HG03469 (cell line): ENCODE measurements around the gene SUSD4.
"Not testable (repeated sequence)": the region's sequence is repeated elsewhere in the genome, so short reads cannot be mapped to it uniquely, and the experiment has no call there.

Source experiments
- ATAC-seq: cut with Tn5 transposase; IDR thresholded peaks from one replicate; pipeline ENCODE4 v1.9.1; 2021; ENCODE audit warnings: mild to moderate bottlenecking, moderate library complexity, moderate number of reproducible peaks; ENCODE audit not compliant: unreplicated experiment

Gene SUSD4, protein sequence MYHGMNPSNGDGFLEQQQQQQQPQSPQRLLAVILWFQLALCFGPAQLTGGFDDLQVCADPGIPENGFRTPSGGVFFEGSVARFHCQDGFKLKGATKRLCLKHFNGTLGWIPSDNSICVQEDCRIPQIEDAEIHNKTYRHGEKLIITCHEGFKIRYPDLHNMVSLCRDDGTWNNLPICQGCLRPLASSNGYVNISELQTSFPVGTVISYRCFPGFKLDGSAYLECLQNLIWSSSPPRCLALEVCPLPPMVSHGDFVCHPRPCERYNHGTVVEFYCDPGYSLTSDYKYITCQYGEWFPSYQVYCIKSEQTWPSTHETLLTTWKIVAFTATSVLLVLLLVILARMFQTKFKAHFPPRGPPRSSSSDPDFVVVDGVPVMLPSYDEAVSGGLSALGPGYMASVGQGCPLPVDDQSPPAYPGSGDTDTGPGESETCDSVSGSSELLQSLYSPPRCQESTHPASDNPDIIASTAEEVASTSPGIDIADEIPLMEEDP

DNA sequence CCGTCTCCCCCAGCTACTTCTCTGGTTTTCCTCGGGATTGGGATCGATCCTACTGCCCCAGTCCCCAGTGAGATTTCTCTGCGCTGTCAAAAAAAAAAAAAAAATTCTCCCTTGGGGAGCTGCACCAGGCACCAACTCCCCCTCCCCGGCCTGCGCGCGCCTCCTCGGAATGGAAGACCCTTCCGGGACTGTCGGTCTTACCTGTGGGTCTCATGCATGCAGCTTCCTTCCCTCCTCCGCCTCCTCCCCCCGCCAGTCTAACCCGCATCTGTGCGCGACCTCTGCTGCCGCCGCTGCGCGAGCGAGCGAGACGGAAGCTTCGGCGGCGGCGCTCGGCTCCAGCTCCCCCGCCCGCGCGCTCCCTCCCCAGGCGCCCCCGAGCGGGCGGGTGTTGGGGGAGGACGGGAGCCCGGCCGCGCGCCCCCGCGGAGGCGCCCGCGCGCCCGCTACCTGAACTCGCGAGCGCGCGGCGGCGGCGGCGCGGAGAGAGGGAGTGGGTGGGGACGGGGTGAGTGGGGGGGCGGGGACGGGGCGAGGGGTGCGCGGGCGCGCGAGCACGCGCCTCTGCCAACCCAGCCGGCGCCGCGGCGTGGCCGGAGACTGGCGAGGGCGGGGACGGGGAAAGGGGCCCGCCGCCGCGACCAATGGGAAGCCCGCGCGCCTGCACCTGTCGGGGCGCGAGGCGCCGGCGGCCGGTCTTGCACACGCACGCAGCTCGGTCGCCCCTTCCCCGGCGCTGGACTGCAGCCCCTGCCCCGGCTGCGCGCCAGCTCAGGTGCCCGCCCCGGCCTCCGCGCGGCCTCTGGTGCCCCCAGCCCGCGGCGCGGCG is at the start of gene SUSD4:
SUSD4 (minus strand) TSS at position 321 of the 829 bp plus-strand sequence. CDS start 751 bp downstream, outside the sequence.
- ATAC-seq: no peak

DNA sequence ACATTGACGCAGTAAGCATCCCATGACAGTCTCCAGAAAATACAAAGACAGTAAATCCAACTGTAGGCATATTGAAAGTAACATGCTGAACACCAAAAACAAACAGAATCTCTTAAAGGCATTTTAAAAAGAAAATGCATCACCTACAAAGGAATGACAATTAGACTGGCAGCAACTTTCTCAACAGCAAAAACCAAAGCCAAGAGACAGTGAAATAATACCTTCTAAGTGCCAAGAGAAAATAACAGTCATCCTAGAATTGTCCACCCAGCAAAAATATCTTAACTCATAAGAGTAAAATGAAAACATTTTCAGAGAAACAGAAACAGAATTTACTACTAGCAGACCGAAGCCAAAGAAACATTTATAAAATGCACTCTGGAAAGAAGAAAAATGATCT is 49.2 kb upstream of the SUSD4 start:
- no peak for ATAC-seq

DNA sequence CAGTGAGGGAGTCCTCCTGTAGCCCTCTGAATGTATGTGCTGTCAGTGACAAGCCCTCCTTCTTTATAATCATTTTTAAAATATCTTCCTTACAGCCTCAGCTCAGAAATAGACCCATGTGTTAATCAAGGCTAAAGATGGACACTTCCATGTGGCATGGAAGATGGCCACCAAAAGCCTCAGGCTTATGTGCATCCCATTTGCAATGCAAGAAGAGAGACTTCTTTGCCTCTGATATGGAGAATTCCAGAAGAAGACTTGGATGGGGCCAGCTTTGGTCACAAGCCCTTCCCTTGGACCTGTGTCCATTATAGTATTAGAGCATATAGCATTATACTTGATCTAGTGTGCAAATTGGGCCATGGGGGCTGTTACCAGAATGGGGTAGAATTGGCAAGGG is 47.7 kb upstream of the SUSD4 start:
- ATAC-seq: no peak

DNA sequence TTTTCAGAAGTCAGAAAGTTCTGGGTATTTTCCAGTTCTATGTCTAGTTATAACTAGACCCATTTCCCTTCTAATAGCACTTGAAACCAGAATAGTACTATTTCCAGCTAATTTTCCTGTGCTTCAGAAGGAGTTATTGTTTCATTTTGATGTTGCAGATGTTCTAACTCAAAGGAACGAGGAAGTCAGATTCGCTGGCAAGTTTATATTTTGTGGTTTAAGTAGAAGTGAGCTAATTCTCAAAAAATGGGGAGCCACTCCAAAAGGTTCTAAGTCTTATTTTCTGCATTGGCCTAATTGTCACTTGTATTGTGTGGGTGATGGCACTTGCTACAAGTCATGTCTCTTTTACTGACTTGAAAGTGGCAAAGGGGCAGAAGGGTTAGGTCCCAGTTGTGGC is 47.3 kb upstream of the SUSD4 start:
- no peak for ATAC-seq

DNA sequence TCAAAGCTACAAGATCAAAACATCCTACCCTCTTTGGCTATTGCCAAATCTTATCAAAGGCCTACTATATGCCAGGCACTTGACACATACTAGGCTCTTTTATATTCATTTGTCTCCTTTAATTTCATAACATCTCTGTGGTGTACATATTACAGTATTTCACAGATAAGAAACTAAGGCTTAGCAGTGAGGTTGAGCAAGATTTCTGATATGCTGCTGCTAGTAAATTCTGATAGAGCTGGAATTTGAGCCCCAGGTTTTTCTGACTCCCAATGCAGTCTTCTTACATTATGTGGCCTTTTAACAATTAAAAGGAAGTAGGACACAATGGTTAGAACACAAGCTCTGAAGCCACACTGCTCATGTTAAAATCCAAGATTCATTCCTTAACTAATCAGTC is 46.1 kb upstream of the SUSD4 start:
- ATAC-seq: no peak

DNA sequence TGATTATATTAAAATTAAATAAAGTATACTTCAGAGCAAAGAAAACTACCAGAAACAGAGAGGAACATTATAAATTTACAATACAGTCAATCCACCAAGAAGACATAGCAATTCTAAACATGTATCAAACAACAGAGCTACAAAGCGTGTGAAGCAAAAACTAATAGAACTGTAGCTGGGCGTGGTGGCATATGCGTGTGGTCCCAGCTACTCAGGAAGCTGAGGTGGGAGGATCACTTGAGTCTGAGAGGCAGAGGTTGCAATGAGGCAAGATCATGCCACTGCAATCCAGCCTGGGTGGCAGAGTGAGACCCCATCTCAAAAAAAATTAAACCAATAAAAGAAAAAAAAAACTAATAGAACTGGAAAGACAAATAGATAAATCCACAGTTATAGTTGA is 41.5 kb upstream of the SUSD4 start:
- no peak for ATAC-seq

DNA sequence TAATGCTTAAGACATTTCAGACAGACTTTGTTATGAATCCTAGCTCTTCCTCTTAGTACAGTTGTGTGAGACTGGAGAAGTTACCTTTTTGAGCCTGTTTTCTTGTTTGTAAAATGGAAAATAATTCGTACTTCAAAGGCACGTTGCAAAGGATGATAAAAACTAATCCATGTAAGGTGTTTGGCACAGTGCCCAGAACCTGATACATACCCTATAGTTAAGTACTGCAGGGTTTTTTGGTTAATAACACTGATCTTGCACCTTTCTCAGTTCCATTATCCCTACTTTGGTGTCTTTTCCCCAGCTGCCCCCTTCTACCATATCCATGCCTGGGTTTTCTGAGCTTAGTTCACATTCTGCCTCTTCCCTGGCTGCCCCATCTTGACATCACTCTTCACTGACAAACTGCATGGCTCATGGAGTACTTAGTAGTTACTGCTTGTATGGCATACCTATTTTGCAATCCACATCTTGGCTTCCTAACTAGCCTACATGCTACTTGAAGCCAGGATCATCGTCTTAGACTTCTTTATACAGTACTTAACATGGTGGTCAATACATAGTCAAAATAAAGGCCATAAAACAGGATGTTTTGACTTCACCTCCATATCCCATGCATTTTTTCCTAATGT is 39.3 kb upstream of the SUSD4 start:
- ATAC-seq: no peak

DNA sequence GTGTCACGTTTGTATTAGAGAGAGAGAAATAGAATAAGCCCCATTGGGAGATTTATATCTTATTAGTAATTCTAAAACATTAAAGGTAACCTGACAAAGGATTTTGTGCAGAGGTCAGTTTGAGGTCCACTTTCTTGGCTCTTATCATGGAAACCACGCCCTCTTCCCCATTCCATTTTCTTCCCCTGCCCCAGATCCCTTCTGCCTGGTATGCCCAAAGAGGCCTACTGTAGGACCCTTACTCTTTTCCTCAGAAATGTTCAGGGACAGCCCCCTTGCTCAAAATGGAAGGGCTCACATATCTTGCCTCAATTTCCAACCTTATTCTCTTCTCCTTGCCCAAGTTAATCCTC is 38.8 kb upstream of the SUSD4 start:
- no peak for ATAC-seq

DNA sequence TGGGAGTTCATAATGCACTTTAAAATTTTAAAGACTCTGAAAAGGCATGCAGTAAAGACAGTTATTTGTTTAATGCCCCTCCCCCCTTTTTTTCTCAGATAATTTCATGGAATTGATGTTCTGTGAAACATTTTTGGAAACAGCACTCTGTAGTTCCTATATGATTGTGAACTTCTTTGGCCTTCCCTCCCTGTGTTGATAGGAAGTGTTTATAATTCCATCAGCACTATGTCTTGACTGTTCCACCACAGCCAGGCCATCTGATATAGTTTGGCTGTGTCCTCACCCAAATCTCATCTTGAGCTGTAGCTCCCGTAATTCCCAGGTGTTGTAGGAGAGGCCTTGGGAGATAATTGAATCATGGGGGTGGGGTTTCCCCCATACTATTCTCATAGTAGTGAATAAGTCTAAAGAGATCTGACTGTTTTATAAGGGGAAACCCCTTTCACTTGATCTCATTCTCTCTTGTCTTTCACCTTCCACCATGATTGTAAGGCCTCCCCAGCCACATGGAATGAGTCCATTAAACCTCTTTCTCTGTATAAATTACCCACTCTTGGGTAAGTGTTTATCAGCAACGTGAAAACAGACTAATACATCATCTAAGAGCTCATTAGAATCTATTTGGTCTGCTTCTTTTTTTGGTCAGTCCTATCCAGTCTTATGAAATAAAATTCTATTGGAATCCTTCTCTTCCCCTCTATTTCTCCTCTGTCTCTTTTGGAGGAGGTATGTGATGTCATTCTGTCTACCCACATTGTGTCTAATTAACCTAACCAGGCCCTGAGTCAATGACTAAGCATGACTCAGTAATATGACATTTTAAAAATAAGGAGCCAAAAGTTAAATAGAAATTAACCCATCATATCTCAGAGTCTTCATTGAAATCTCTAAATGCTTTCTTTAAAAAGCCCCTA is 38.2 kb upstream of the SUSD4 start:
- no peak for ATAC-seq

DNA sequence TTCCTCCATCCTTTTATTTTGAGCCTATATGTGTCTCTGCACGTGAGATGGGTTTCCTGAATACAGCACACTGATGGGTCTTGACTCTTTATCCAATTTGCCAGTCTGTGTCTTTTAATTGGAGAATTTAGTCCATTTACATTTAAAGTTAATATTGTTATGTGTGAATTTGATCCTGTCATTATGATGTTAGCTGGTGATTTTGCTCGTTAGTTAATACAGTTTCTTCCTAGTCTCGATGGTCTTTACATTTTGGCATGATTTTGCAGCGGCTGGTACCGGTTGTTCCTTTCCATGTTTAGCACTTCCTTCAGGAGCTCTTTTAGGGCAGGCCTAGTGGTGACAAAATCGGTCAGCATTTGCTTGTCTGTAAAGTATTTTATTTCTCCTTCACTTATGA is 35.4 kb upstream of the SUSD4 start:
- not testable (repeated sequence) for ATAC-seq

DNA sequence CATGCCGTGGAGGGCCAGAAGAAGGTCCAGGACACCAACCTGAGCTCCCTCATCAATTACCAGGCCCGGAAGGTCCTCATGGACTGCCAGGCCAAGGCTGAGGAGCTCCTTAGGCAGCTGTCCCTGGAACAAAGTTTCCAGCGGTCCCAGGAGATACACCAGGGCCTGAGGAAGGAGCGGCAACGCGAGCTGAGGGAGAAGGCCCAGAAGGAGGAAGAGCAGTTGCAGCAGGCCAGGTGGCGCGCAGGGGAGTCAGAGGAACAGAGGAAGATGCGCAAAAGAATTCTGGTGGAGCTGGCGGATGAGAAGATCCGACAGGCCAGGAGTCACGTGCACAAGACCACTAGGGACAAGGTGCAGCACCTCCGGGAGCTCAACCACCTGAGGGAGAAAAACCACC is 30.7 kb upstream of the SUSD4 start:
- no peak for ATAC-seq

DNA sequence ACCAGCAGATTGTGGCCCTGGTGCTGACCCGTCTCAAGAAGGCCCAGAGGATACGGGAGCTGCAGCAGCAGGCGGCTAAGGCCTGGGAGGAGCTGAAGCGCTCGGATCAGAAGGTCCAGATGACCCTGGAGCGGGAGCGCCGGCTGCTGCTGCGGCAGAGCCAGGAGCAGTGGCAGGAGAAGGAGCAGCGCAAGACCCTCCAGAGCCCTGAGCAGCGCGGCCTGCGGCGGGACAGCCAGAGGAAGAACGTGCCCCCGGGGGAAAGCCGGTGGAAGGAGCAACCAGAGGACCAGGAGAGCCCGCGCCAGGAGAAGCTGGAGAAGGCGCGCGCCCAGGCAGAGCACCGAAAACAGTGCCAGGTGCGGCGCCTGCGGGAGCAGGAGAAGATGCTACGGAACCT is 30.3 kb upstream of the SUSD4 start:
- no peak for ATAC-seq

DNA sequence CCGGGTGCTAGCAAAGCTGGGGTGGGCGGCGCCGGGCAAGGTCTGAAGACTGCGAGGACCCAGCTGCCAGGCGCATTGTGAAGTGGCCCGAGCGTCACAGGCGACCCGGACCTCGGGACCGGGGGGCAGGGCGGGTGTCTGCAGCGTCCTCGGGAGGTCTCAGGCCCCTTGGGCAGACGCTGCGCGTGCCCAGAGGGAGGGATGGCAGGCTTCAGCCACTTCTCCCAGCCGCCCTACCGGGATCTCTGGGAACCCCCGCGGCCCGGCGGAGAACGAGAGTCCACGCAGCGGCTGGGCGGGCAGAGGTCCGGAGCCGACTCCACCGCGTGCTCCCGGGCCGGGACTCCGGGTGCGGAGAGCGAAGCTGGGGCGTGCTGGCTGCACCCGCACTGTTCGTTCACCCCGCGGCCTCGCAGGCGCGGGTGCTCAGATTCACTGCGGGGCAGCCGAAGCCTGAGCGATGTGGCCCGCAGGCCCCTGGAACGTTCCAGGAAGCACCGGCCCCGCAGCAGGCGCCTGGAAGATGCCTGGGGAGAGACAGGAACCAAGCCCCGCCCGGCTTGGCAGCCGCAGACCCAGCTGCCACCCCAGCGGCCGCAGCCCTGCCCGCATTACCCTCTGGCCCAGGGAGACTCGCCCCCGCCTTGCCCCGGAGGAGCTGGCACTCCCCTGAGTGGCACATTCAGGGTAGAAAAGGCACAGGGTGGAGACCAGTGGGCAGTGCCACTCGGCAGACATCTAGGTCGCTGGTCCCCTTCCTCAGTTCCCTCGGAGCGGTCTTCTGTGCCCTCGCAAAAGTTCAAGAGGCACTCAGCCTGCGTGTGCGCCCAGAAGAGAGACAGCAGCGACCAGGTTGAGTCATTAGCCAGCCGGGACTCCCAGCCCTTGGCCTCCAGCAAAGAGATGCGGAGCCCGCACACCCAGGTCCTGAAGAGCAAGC is 29.6 kb upstream of the SUSD4 start, which contains the start of gene CCDC185:
CCDC185 (plus strand) TSS at position 141 of the 940 bp plus-strand sequence; CDS start at position 202, 61 bp downstream.
- no peak for ATAC-seq

DNA sequence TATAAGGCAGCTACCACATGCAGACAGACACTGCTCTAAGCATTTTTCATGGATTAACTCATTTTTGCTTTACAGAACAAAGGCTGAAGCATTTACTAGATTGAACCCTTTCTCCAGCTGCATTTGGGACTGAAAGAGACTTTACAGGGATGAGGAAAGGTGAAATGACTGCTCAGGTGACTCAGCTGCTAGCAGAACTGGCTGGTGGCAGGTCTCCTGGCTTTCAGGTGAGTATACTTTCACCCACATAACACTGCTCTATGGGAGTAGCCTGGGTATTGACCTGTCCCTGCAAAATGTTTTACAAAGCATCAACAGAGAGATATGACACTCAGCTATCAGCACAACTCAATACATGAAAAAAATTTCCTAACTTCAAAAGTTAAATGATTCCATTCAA is 26.6 kb upstream of the SUSD4 start:
- no peak for ATAC-seq

DNA sequence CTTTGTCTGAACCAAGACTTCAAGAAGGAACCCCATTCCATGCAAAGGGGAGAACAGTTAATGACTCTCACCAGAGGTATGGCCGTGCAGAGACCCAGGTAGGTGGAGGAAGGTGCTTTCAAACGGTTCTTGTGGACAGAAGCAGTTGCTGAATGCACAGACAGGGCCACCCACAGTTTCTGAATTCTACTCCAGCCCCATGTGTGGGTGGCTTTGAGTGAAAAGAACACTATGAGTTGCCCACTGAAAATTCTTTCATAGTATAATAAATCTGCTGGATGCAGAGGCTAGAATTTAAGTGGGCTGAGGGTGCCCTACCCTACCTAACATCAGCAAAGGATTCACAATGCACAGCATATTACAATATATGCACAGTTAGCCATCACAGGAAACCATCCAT is 22.0 kb upstream of the SUSD4 start:
- ATAC-seq: no peak

DNA sequence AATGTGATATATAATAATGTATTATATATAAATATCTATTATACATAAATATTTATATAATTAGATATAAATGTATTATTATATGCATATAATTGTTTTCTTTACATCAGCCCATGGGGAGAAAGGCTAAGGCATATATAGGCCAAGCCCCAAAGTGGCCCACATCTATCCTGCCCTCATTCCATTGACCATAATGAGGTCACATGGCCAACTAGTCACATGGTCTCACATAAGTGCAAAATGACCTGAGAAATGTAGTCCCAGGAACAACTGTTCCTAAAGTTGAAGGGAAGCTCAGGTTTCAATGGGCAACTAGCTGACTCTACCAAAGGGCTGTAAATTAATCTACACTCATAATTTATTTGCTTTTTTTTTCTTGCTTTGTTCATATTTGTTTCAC is 14.8 kb upstream of the SUSD4 start:
- no peak for ATAC-seq

DNA sequence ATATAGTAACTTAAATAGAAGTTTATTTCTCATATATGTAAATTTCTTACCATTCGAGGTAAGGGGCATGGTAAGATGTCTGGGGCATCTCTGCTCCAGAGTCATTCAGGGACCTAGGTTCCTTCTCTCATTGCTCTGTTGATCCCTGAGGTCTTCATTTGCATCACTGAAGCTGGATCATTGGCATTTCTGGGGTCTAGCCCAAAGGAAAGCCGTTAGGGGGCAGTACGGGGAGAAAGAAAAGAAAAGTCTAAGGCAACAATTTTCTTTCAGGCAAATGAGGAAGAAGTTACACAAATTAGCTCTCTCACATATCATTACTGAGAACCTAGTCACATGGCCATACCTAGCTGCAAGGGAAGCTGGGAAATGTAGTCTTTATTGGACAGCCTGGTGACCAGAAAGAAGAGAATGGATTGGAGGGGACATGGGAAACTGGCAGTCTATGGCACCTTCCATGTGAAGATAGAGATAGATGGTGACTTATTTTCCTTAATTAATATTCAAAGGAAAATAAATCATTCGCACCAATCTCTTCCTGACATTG is 10.2 kb upstream of the SUSD4 start:
- ATAC-seq: no peak

DNA sequence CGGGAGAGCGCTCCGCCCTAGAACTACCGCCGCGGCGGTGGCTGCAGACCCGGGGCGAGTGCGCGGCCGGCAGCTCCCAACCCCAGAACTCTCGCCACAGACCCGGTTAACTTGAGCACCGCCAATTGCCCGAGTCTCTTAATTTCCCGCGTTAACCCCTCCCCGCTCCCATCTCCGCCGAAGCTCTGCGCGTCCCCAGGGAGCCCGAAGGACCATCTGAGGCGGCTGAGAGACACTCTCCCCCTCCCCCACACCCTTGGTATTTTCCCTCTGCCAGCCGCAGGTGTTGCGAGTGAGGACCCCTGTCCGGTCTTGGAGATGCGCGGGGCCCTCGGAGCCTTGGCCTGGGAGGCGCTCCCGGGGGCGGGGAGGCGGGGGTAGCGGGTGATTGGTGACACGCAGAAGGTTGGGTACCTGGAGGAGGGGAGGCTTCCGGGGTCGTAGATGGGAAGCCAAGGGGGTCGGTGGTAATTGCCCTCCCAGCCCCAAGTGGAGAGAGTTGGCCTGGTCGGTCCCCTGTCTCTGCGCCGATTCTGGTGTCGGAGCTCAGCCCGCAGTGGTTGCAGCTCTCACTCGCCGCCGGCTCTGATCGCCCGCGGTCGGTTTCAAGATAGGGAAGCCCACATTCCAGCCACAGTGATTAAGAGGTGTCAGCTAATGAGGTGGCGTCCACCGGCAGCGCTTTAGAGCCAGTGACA is 858 bp upstream of the SUSD4 start:
- ATAC-seq: no peak
